T-helper 2 cell treated with Interferon-gamma antibody and Interleukin-4, amounts not matched to agents 100 ng/mL and 5 ng/mL, for 36 hours (primary cell): Measurements from ENCODE around the gene NRAS. TPM values are rescaled to one million over a fixed set of nuclear protein-coding genes. Genes with fewer than 3 reads are reported as not detected.
"Not testable (repeated sequence)": the region's sequence is repeated elsewhere in the genome, so short reads cannot be mapped to it uniquely, and the experiment has no call there.

Experiments
- intact Hi-C: fragments of 100-400 bp; cut with micrococcal nuclease; formaldehyde crosslinking; loops from one replicate; pipeline ENCODE4 v1.15.1; 2023
- total RNA-seq: library from RNA; stranded (reverse); gene quantifications from 2 replicates; pipeline ENCODE4 v1.2.3, GENCODE V29; 2022

NRAS gene
- total RNA-seq: 53.5 and 54.4 TPM in 2 replicates

DNA sequence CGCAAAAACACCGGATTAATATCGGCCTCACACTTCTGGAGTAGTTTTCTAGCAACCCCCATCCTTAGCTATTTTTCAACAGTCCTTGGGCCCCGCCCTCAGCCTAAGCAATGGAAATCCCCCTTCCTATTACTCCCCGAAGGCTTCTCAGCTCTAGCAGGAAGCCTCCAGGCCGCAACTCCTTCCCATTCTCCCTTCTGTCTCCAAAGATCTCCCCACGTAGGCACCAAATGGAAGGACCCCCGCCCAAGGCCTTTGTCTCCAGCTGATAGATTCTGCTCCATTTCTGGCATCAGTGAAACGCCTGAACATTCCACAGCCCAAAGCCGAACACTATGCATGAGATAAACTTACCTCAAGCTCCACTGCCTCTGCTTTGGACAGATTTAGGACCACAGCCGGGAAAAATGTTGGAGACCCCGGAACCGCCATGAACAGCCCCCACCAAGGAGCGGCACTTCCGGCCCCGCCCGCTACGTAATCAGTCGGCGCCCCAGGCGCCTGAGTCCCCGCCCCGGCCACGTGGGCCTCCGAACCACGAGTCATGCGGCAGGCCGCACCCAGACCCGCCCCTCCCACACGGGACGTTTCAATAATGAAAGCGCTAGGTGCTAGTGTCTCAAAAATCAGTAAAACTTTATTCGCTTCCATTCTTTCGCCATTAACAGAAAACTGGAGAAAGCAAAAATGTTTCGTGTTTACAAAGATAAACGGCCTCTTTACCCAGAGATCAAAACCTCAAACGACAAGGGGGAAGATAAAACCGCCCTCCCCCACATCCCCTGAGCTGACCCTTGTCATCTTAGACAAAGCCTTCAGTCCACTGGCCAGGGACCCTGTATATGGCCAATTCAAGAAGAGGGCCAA is at the start of gene NRAS:
Gene NRAS (minus strand): TSS at position 468 of the 867 bp plus-strand sequence. CDS start 611 bp downstream, outside the sequence.
- intact Hi-C loops: loop anchor here (1.0 to 10.0 kb wide), 10 partner anchors 41 to 926 kb away; partner anchors contain the start of genes BCAS2, CSDE1, DENND2C and RSBN1

DNA sequence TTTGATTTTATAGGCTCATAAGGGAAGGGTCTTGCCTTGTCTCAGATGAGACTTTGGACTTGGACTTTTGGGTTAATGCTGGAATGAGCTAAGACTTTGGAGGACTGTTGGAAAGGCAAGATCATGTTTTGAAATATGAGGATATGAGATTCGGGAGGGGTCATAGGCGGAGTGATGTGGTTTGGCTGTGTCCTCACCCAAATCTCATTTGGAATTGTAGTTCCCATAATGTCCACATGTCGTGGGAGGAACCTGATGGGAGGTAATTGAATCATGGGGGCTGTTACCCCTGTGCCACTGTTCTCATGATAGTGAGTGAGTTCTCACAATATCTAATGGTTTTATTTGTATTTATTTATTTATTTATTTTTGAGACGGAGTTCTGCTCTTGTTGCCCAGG is 48.1 kb upstream of the NRAS start:
- intact Hi-C loops: no loop called here

DNA sequence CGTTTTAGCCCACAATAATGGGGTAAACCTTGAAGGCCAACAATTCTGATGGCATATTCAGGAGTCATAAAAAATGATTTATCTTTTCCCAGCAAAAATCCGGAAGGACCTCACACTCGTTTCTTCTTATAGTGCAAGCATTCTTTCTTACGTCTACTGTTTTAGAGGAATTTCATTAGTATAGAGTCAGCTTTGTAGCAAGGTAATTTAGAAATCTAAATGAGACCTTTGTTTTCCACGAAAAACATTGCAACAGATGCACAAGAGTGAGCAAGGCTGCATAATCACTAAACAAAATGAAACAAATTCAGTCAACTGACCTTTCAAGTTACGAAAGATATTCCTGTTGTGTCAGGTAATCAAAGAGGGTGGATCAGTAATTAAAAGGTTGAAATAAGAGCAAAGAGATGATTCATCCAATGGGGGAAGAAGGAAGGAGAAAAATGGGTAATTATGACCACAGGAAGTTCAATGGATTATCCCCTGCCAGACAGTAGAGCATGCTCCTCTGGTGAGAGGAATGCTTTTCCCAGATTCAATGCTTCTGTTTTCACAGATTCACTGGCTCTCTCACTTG is 41.8 kb upstream of the NRAS start:
- intact Hi-C loops: no loop called here

DNA sequence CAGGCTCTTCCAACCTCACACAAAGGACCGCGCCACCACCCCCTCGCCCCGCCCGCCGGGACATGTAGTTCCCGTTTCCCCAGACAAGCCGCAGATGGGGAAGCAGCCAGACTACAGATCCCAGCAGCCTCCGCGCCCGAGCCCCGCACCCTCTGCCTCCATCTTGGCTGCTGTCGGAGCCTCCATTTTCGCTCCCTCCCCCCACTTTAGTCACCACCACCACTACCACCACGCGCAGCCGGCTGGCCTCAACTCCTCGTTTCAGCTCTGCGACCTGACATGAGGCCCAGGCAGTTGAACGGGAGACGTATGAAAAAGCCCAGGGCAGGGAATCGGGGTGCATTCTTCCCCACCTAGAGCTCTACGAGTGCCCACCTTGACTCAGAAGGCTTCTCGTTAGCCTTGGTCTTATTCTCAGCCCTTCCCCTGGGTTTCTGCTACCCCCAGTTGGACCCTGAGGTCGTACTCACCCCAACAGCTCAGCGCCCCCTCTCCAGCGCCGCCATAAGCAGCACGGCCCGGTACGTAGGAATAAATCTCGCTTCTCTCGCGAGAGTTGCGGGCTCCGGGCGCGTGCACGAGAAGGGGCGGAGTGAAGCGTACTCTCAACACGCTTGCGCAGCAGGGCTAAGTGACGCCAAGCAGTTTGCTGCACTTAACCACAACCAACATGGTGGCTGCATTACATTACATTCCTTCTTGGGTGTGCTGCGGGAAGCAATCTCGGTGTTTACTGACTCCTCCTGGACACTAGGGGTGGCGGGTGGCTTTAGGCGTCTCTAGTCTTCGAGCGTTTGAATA is 41.1 kb upstream of the NRAS start, which contains the start of gene CSDE1:
Gene CSDE1 (minus strand): TSS at position 530 of the 801 bp plus-strand sequence. CDS start 18,094 bp downstream, outside the sequence.
- intact Hi-C loops: loop anchor here (1.0 to 2.0 kb wide), 6 partner anchors 23 to 945 kb away; partner anchors contain the start of genes BCAS2, NRAS, RSBN1 and SIKE1

DNA sequence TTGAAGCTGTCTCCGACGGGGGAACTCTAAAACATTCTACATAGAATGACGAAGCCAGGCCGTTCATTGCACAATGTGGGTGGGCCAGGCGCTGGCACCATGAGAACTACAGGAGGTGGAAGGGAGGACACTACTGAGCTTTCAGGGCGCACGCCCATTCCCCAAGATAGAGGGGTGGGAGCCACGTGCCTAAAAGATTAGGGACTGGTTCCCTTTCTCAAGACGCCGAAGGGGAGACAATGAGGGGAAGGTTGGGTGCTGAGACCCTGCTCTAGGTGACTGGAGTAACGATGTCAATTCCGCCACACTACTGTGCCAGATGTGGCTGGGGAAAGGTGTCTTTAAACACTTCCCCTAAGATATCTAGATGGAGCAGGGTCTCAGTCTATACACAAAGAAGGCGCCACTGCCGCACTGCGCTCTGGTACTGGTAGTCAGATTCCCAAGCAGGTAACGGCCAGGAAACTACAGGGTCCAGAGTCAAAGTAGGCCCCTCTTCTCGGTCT is 40.4 kb upstream of the NRAS start:
- intact Hi-C loops: loop anchor here (1.0 to 2.0 kb wide), 6 partner anchors 23 to 945 kb away; partner anchors contain the start of genes BCAS2, NRAS, RSBN1 and SIKE1

DNA sequence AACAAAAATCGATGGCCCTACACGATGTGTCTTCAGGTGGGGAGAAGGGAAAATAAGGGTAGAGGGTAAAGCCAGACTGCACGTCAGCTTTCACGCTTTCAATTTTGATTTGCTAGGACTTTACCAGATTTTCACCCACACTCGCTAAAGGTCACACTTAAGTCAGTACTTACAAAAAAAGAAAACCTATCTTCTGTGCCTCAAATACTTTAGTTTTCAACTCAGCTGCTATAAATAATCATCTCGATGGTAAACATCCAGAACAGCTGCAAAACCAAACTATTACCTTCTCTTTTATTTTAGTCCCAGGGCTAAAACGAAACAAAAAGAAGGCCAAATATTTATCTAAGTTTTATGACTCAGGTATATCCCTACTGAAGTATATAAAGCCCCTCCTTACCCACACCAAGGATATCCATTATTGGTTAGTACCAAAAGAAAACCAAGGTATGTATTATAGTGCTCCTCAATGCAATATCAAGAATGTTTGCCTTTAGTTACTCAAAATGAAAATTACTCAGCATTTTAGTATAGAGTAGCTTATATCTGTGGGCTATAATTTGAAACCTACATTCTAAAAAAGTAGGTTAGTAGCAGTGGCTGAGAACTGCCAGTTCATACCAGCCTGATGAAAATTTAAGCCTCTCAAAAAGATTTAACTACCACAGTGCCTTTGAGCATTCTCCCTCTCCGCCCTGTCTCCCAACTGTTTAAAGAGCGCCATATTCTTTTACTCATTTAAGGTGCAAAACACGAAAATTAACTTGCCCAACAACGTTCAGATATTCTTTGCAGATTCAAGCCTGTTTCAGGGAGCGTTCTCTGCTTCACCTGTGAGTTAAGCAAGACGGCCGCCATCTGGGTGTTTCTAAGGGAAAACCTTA is 39.7 kb upstream of the NRAS start:
- intact Hi-C loops: loop anchor here (2.0 kb wide), 1 partner anchor 343 kb away; no protein-coding TSS in a partner anchor

DNA sequence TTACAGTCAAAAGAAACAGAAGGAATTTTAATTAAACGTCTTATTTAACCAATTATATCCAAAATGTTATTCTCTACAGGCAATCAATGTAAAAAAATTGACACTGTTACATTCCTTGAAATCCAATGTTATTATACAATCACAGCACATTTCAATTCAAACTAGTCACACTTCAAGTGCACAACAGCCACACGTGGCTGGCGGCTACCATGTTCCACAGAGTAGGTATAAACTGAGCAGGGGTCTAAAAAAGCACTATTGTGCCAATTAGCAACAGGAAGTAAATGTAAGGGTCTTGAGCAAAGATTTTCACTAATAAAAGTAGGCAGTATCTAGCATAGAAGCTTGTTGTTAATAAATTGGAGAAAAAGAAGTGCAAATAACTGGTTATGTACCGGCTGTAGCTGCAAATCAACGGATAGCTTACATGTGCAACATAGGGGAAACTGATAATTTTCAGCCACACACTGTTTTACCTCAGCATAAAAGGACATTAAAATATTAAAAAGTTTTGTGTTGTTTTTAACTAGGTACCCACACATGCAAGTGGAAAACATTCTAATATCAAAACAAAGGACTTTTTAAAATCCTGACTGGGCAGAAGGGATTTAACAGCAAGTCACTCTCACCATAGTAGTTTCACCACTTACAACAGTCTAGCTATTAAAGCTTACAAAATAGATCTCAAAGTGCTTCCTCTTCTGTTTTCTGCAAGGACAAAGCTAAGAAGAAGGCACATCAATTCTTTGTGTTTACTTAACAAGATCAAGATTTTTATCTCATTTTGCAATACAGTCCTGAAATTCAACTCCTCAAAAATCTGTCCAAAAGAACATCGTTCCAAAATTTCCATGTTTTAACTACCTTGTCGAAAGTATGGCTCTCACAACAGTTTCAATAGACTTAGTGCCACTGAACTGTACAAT is 38.7 kb upstream of the NRAS start:
- intact Hi-C loops: no loop called here

DNA sequence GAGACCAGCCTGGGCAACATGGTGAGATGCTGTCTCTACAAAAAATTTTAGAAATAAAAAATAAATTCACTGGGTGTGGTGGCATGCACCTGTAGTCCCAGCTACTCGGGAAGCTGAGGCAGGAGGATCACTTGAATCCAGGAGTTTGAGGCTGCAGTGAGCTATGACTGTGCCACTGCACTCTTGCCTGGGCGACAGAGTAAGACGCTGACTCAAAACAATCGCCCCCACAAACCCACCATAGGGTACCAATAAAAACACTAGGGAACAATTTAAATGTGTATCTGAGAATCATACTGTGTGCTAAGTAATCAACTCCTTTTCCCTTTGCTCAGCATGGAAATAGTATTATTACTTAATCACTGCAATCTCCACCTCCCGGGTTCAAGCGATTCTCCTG is 37.1 kb upstream of the NRAS start:
- intact Hi-C loops: not testable (repeated sequence)

DNA sequence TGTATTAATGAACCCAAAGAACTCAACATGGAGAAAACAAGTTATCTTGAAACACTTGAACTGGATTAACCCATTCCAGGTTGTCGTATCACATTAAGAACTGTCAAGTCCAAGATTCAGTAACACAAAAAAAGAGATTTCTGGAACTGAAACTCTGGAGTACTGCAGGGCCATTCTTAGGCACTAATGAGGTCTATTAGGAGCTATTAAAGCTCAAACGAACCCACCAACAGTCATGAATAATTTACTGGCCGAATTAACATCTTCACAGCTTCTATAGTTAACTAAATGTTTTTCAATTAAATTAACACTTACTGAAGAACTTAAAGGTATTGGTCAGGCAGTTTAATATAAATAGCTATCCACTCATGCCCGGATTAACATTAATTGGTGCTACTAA is 36.6 kb upstream of the NRAS start:
- intact Hi-C loops: no loop called here

DNA sequence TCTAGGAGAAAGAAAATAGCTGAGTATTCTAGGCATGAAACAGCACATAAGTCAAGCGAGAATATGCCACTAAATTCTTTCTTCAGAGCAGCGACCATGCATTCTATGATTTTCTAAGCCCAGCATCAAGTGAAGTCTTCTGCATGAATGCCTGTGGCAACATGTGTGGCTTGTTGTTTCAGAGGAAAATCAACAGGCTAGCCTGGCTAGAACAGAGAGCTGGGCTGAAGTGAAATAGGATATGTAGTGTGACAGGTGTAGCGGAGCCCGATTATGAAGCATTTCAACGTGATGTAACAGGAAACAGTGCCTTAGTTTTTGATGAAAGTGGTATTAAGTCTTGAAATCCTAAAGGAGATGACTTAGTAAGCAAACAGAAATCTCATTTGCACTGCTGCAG is 34.2 kb upstream of the NRAS start:
- intact Hi-C loops: no loop called here

DNA sequence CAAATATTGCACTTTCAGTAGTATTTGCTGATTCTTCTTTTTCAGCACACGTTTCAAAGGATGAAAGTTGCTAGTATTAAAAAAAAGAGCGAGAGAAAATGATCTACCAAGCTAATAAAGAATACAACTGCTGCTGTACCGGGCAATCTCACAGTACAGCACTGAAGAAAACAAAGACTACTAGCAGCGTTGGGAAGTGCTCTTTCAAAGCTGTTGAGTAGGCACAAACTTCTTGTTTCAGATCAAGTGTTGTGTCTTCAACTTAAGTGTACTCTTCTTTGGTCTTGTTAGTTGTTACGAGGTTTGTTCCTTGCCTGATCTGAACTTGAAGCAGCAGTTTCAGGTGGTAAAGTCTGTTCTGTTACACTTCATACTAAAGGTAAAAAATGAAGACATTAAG is 33.3 kb upstream of the NRAS start:
- intact Hi-C loops: no loop called here

DNA sequence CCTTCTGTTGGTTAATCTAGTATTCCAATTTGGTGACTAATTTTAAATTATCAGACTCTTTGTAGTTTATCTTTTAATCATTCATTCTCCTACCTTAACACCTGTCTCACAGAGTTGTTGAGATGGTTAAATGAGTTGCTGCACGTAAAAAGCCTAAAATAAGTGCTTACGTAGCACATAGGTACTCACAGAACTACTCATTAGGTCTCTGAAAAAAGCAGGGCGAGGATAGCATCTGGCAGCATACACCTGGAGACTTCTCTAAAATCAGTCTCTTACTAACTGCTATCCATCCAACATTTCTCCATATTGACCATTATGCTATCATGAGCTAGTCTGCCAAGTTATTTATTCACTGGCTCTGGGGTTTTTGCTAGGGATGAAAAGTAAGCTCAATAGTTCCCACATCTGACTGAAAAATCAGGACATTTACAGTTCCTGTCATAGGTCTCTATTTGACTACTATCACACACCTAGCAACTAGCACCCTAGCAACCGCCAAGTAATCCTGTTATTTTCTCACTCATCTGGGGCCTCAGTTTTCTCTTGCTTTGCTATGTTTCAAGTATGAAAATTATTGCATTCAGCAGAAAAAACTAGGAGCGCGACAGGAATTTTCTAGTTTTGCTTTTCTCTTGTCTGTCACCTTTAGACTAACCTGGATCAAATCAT is 30.0 kb upstream of the NRAS start:
- intact Hi-C loops: no loop called here

DNA sequence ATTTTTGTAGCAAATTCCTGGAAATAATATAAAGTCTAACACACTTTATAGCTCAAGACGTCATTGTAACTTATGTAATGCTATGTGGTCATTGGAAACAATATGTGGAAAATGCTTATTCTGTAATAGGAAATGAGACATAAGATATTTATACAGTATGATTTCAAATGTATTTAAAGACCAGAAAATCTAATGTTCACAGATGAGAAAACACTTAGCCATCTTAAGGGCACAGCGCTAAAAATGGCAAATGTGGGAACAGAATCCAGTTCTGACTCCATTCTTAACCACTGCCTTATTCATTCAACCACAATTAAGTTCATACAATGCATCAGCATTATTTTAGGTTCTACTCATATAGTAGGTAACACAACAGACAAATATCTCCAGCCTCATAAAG is 28.7 kb upstream of the NRAS start:
- intact Hi-C loops: no loop called here

DNA sequence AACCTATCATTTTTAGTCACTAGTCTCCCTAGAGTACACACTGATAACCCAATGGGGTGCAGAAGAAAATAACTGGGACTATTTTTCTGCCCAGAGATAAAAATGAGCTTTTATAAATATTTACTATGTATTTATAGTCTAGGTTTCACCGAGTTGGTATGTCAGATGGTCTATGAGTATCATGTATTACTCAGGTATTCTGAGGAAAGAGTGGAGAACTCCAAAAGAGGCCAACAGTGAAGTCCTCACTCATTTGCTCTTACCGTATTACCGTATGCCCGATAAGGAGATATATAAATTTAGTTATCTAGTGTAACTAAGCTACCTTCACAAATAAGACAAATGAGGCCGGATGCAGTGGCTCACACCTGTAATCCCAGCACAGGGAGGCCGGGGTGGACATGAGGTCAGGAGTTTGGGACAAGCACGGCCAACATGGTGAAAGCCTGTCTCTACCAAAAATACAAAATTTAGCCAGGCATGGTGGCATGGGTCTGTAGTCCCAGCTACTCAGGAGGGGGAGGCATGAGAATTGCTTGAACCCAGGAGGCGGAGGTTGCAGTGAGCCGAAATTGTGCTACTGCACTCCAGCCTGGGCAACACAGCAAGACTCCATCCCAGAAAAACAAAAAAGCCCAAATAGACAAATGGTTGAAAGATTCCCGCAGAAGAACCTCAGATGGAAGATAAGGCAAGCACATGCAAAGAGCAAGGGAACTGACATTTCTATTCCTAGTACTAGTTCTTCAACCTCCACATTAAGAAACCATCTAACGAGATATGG is 25.6 kb upstream of the NRAS start:
- intact Hi-C loops: no loop called here

DNA sequence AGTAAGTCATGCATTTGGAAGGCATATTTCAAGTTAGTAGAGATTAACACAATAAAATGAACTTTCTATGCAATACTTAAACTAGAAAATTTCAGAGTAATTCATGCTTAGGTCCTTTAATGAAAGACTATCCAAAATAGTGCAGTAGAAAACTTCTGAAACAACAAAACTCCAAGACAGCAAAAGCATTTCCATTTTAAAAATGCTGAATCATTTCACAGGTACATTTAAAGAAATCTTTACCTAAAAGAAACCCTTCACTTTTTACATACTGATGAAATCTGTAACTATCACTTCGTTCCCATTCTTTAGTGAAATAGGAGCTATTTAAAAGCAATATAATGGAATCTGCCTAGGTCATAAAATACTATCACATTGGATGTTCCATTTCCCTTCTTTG is 23.8 kb upstream of the NRAS start:
- intact Hi-C loops: no loop called here

DNA sequence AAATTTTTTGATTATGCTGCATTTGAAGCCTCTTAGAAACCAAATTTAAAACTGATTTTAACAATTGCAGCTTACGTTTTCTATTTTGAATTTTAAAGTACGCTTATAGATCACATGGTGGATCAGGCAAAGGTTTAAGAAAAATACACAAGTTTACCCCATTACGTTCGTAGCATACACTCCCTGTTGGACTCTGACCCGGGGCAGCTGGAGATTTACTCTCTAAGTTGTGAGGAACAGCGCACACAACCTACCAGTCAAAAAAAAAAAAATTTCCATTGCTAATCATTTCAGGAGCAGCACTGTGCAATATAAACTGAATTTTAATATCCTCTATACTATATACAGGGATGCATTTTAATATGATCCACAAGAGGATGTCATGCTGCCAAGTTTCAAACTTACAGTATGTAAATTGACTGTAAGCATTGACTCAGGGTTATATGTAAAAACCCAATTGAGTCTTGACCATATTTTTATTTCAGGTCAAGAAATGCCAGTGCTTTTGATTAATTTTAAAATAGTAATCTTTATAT is 20.8 kb upstream of the NRAS start:
- intact Hi-C loops: no loop called here

DNA sequence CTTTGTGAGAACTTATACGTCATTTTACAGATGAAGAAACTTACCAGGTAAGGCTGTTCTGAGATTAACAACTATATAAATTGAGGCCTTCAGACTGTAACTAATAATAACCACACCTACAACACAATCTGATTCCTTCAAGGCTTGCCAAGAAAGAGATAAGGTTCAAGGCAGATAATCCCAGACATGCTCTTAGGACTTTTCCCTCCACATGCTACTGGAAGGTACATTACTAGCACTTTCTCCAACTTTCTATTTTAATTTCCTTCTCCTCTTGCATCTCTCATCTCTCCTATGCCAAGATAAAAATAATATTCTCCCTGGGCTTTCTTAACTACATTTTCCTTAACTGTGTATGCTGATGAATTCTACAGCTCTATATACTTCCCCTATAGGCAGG is 18.9 kb upstream of the NRAS start:
- intact Hi-C loops: no loop called here

DNA sequence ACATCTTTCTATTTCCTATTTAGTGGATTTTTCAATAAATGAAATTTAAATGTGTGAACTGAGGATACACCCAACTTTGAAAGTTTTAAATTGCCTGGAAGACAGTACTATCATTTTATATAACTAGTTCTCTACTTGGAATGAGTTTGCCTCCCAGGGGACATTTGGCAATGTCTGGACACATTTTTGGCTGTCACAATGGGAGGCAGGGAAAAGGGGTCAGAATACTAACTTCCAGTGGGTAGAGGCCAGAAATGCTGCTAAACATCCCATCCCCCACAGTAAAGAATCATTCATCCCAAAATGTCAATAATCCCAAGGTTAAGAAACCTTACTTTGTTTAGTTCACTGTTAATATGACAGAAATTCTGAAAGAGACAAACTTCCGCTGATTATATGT is 13.2 kb upstream of the NRAS start:
- intact Hi-C loops: no loop called here
